HepG2 (cell line): Measurements from ENCODE around the gene DCUN1D2. TPM values are rescaled to one million over a fixed set of nuclear protein-coding genes. Genes with fewer than 3 reads are reported as not detected.

ENCODE experiments used
- ATAC-seq: fragments of 200-7000 bp; cut with Tn5 transposase; 3 replicates; pipeline ENCODE4 v1.9.1; 2020; ENCODE audit warnings: mild to moderate bottlenecking, moderate library complexity
- BruUV-seq: library from RNA; stranded (reverse); fragments of 400-500 nt; replicated peaks from 2 replicates; lab custom pipeline; 2021; lab: Mats Ljungman, UMichigan
- CTCF ChIA-PET: fragments of 300-600 bp; formaldehyde crosslinking; extraction: SDS; loops from one replicate; lab custom pipeline; 2021; ENCODE audit warnings: low total read pairs, inconsistent platforms, low intra/inter-chr PET ratio; lab: Yijun Ruan, JAX
- POLR2A ChIA-PET: fragments of 350-600 bp; sonication (Branson Sonifier 250); formaldehyde crosslinking; loops from one replicate; lab custom pipeline; 2020; ENCODE audit warnings: antibody characterized with exemption, inconsistent platforms; lab: Yijun Ruan, JAX
- DNase-seq: peaks from one replicate; pipeline ENCODE4 v3.0.0-alpha.2; 2015; ENCODE audit warnings: low spot score
- FAIRE-seq: peaks from 3 replicates; lab custom pipeline; 2011; peaks lifted over from hg19 to GRCh38; lab: Jason Lieb, UNC
- H2AFZ ChIP-seq: one replicate; pipeline ENCODE4 v1.6.1; 2011; ENCODE audit warnings: low read length, inconsistent platforms
- H3K27ac ChIP-seq: fragments of 300-600 bp; 3 replicates; pipeline ENCODE4 v1.8.0; 2011; ENCODE audit warnings: mixed run types, mild to moderate bottlenecking, mixed read lengths, low read length, inconsistent platforms; ENCODE audit not compliant: insufficient read depth; ENCODE audit errors: extremely low read length
- H3K27me3 ChIP-seq, 2 experiments: fragments of 200-600 bp in 1 of 2; 2 replicates in 1 of 2; 3 replicates in 1 of 2; pipeline versions ENCODE4 v1.6.0 to v1.8.0; 2011; ENCODE audit warnings: low read length in 2 of 2, mild to moderate bottlenecking in 2 of 2, moderate library complexity in 2 of 2, inconsistent platforms in 1 of 2; ENCODE audit not compliant: insufficient read depth in 2 of 2, control insufficient read depth in 1 of 2
- H3K36me3 ChIP-seq, 2 experiments: fragments of 200-600 bp in 1 of 2; replicated peaks in 1 of 2; 2 replicates in 1 of 2; 3 replicates in 1 of 2; pipeline versions ENCODE4 v1.5.1 to v1.8.0; 2011; ENCODE audit warnings: low read length in 2 of 2, inconsistent platforms in 1 of 2; ENCODE audit not compliant: insufficient read depth in 2 of 2, control insufficient read depth in 1 of 2
- H3K4me1 ChIP-seq: 2 replicates; pipeline ENCODE4 v1.5.1; 2012; ENCODE audit warnings: low read length, inconsistent platforms; ENCODE audit not compliant: insufficient read depth
- H3K4me2 ChIP-seq: 2 replicates; pipeline ENCODE4 v1.6.0; 2011; ENCODE audit warnings: low read depth, low read length, inconsistent platforms
- H3K4me3 ChIP-seq, 3 experiments: fragments of 200-600 bp in 1 of 3; sonication (generic), shearing (Covaris generic) in 1 of 3; replicated peaks in 1 of 3; 2 replicates each; pipeline ENCODE4 v1.5.1; 2011 to 2016; ENCODE audit warnings: low read length in 3 of 3, inconsistent platforms in 2 of 3, low read depth in 2 of 3, mild to moderate bottlenecking in 2 of 3, control low read depth in 1 of 3, mixed read lengths in 1 of 3; ENCODE audit not compliant: insufficient read depth in 1 of 3
- H3K79me2 ChIP-seq: one replicate; pipeline ENCODE4 v1.6.1; 2011; ENCODE audit warnings: low read length, inconsistent platforms; ENCODE audit not compliant: insufficient read depth
- H3K9ac ChIP-seq: 2 replicates; pipeline ENCODE4 v1.6.0; 2011; ENCODE audit warnings: mild to moderate bottlenecking, low read depth, low read length, inconsistent platforms; ENCODE audit not compliant: insufficient read depth
- H3K9me3 ChIP-seq: 2 replicates; pipeline ENCODE4 v1.5.1; 2012; ENCODE audit warnings: mild to moderate bottlenecking, low read length
- H4K20me1 ChIP-seq: 2 replicates; pipeline ENCODE4 v1.6.0; 2011; ENCODE audit warnings: inconsistent platforms, mild to moderate bottlenecking, low read length, moderate library complexity; ENCODE audit not compliant: insufficient read depth
- FOSL2 ChIP-seq: sonication (generic); formaldehyde crosslinking; IDR thresholded peaks from 2 replicates; pipeline ENCODE4 v1.4.0; 2020; ENCODE audit warnings: missing genetic modification reagents
- RAD51 ChIP-seq: fragments of 450-650 bp; IDR thresholded peaks from 2 replicates; pipeline ENCODE4 v1.6.1; 2016; ENCODE audit warnings: borderline replicate concordance
- SAP130 ChIP-seq: IDR thresholded peaks from 2 replicates; pipeline ENCODE4 v1.6.1; 2016; ENCODE audit warnings: low read depth
- TEAD3 ChIP-seq: optimal IDR thresholded peaks from 2 replicates; pipeline ENCODE3; 2016; ENCODE audit warnings: borderline replicate concordance
- THYN1 ChIP-seq: sonication (generic); formaldehyde crosslinking; IDR thresholded peaks from 2 replicates; pipeline ENCODE4 v1.8.1; 2023; ENCODE audit warnings: low read depth, mild to moderate bottlenecking, moderate library complexity, missing genetic modification reagents, borderline replicate concordance
- ZBTB21 ChIP-seq: sonication (generic); formaldehyde crosslinking; IDR thresholded peaks from 2 replicates; pipeline ENCODE4 v1.4.0; 2020; ENCODE audit warnings: missing genetic modification reagents
- ZNF614 ChIP-seq: IDR thresholded peaks from 2 replicates; pipeline ENCODE4 v1.6.1; 2018; ENCODE audit warnings: missing biosample characterization, missing genetic modification reagents, inconsistent platforms, borderline replicate concordance
- WGBS: methylation state at CpG from one replicate; pipeline ENCODE4 v1.1.6; 2017; ENCODE audit warnings: low lambda C conversion rate; 5-methylcytosine and 5-hydroxymethylcytosine counted together
- in situ Hi-C: cut with HindIII; loops from 2 replicates; pipeline ENCODE4 v1.10.0; 2017; ENCODE audit warnings: low pct_unique_long_range_greater_than_20kb; ENCODE audit not compliant: extremely low pct_ligation_motif_present
- intact Hi-C: fragments of 100-400 bp; cut with micrococcal nuclease; formaldehyde crosslinking; loops from one replicate; pipeline ENCODE4 v1.10.0; 2022; ENCODE audit not compliant: unreplicated experiment
- polyA plus RNA-seq, 8 experiments: library from polyadenylated mRNA; depleted of rRNA in 3 of 8; stranded (reverse) in 7 of 8; unstranded in 1 of 8; fragments of >200 nt; fragmentation: Illumina TruSeq in 4 of 8; extraction: Trizol in 4 of 8; gene quantifications; 2 replicates each; pipeline versions ENCODE4 v1.2.1 to v1.2.3, GENCODE V29; 2011 to 2016; ENCODE audit warnings: low read depth in 4 of 8, missing spikeins in 1 of 8, mixed read lengths in 1 of 8; ENCODE audit not compliant: insufficient read depth in 1 of 8
- total RNA-seq, 5 experiments: library from RNA; depleted of rRNA; stranded (reverse); fragments of >200 nt; fragmentation: Illumina TruSeq; extraction: Trizol; gene quantifications; 2 replicates each; pipeline ENCODE4 v1.2.3, GENCODE V29; 2016; ENCODE audit warnings: low read depth in 1 of 5
- TF ChIP-seq, protein P1 (sequence below): sonication (generic); formaldehyde crosslinking; IDR thresholded peaks from 2 replicates; pipeline ENCODE4 v1.5.1; 2020; ENCODE audit warnings: mild to moderate bottlenecking, missing genetic modification reagents, moderate library complexity

The DCUN1D2 gene
- total and polyA plus RNA-seq, 2 of the 13 experiments (the other 11 are each of a cell fraction or from before 2014, with no cell fraction given): 9.1 to 9.6 TPM

DNA sequence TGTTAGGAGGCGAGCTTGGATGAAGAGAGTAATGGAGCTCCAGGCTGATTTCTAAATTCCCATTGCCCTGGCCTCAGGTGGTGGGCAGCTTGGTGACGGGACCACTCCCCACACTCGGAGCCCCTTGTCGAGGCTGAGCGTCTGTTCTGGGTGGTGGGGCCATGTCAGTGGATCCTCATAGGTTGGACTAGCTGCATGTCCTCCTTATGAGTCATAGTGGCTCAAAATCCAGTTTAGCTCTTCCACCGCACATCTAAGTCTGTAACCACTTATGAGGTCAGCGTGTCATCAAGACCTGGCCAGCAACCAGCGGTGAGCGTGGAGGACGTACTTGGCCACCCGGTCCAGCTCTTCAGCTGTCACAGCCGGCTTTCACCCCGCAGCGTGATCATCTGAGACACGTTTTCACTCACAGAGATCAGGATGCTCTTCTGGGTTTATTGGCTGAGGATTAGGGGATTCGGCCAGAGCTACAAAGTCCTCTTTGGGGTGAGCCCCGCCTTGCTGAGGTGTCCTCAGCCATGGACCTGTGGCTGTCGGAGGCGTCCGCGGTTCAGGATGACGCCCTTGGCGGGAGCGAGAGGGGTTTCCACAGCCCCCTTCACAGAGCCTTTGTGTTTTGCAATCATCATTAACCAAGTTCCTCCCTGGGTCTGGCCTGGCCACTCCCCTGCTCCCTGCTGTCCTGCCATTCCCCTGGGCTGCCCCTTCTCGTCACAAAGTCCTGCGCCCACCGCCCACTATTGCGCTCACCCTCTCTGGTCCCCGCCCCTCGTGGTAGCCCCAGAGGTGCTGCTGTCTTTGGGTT, 79.1 kb downstream of the DCUN1D2 start:
- H3K4me2 ChIP-seq: peak overlapping the region; percentile 56
- H4K20me1 ChIP-seq: no peaks in the 10 kb centered on the region
- no peaks in the 10 kb centered on the region for H3K79me2 ChIP-seq
- no peaks in the 10 kb centered on the region for H3K9me3 ChIP-seq
- no peak overlapping the region for H2AFZ ChIP-seq
- peak; percentile 11 for ATAC-seq
- H3K9ac ChIP-seq: no peak overlapping the region
- FAIRE-seq: no peak
- peak overlapping the region in 1 of 3 experiments; percentile 11; a peak in 1 of 6 replicates for H3K4me3 ChIP-seq
- POLR2A ChIA-PET: interaction anchor here (0.8 to 1.0 kb wide), 2 partner anchors 15 to 26 kb away, joined by 3 read pairs; no protein-coding TSS in a partner anchor
- BruUV-seq: no TSS peak
- TF ChIP-seq, protein P1, sequence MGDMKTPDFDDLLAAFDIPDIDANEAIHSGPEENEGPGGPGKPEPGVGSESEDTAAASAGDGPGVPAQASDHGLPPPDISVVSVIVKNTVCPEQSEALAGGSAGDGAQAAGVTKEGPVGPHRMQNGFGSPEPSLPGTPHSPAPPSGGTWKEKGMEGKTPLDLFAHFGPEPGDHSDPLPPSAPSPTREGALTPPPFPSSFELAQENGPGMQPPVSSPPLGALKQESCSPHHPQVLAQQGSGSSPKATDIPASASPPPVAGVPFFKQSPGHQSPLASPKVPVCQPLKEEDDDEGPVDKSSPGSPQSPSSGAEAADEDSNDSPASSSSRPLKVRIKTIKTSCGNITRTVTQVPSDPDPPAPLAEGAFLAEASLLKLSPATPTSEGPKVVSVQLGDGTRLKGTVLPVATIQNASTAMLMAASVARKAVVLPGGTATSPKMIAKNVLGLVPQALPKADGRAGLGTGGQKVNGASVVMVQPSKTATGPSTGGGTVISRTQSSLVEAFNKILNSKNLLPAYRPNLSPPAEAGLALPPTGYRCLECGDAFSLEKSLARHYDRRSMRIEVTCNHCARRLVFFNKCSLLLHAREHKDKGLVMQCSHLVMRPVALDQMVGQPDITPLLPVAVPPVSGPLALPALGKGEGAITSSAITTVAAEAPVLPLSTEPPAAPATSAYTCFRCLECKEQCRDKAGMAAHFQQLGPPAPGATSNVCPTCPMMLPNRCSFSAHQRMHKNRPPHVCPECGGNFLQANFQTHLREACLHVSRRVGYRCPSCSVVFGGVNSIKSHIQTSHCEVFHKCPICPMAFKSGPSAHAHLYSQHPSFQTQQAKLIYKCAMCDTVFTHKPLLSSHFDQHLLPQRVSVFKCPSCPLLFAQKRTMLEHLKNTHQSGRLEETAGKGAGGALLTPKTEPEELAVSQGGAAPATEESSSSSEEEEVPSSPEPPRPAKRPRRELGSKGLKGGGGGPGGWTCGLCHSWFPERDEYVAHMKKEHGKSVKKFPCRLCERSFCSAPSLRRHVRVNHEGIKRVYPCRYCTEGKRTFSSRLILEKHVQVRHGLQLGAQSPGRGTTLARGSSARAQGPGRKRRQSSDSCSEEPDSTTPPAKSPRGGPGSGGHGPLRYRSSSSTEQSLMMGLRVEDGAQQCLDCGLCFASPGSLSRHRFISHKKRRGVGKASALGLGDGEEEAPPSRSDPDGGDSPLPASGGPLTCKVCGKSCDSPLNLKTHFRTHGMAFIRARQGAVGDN (CRISPR knock-in tag): peak; percentile 25; the same call in 1 of the 2 replicates
- no peak for TF ChIP-seq RAD51
- TF ChIP-seq ZNF614 (CRISPR knock-in tag): no peak
- TF ChIP-seq FOSL2: peak; percentile 52; the same call in 1 of the 2 replicates
- 0 out of 2 replicates have a peak, but pooled peaks have one; percentile 64 for TF ChIP-seq ZBTB21 (CRISPR knock-in tag)
- no peak for TF ChIP-seq TEAD3
- no peak for TF ChIP-seq THYN1
- 0 out of 2 replicates have a peak, but pooled peaks have one; percentile 10 for TF ChIP-seq SAP130 (CRISPR knock-in tag)
- TF ChIP-seq, all 625 proteins: peak for 4
- CTCF ChIA-PET: no interaction called here
- peaks cover 19 to 73% of the 10 kb centered on the region in 2 experiments for H3K27me3 ChIP-seq
- WGBS: 29% methylated on average over 9 of the region's 30 CpGs
- H3K27ac ChIP-seq: no peak overlapping the region
- intact Hi-C loops (no loop called here), in situ Hi-C loops (no loop called here)
- DNase-seq: peak; percentile 32
- no peaks in the 10 kb centered on the region for H3K36me3 ChIP-seq
- H3K4me1 ChIP-seq: peaks cover 24% of the 10 kb centered on the region
